T1000 (cell line): ENCODE measurements around the gene RAB18.
"Not testable (repeated sequence)": the region's sequence is repeated elsewhere in the genome, so short reads cannot be mapped to it uniquely, and the experiment has no call there.

Source experiments
- DNase-seq: peaks from one replicate; lab custom pipeline; 2025; ENCODE audit warnings: mixed read lengths; lab: John Stamatoyannopoulos, UW

RAB18 gene

GRCh38 chr10:27504808-27505460 lies 830 bp downstream of the RAB18 start:
- no peak for DNase-seq

DNA sequence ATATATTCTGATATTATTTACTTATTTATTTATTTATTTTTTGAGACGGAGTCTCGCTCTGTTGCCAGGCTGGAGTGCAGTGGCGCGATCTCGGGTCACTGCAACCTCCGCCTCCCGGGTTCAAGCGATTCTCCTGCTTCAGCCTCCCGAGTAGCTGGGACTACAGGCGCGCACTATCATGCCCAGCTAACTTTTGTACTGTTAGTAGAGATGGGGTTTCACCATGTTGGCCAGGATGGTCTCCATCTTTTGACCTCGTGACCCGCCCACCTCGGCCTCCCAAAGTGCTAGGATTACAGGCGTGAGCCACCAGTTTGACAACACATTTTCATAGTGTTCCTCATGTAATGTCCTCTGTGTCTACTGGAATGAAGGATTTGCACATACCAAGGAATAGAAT lies 1.4 kb downstream of the RAB18 start:
- DNase-seq = not testable (repeated sequence)

DNA sequence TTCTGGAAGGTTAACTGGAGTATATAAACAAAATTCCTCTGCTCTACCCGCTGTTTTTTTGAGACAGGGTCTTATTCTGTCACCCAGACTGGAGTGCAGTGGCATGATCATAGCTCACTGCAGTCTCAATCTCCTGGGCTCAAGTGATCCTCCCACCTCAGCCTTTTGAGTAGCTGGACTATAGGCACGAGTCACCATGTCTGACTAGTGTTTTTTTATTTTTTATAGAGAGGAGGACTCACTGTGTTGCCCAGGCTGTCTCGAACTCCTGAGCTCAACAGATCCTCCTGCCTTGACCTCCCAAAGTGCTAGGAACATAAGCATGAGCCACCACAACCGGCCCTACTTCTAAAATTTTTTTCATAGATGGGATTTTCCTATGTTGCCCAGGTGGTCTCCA lies 2.2 kb downstream of the RAB18 start:
- DNase-seq = no peak

DNA sequence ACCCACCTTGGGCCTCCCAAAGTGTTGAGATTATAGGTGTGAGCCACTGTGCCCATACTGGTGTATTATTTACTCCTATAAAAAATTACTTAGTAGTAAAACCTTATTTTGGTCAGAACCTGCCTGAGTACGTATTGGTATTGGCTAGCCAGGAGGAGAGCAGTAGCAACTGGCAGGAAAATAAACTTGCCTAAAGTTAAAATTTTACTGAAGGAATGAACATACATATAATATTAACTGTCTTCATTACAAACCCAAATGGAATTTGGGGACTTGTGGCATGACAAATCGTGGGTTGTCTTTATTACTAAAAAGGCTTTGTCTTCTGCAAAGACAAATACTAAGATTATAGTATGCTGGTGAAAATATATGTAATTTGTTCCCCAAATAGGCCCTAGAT lies 8.4 kb downstream of the RAB18 start:
- DNase-seq = no peak

DNA sequence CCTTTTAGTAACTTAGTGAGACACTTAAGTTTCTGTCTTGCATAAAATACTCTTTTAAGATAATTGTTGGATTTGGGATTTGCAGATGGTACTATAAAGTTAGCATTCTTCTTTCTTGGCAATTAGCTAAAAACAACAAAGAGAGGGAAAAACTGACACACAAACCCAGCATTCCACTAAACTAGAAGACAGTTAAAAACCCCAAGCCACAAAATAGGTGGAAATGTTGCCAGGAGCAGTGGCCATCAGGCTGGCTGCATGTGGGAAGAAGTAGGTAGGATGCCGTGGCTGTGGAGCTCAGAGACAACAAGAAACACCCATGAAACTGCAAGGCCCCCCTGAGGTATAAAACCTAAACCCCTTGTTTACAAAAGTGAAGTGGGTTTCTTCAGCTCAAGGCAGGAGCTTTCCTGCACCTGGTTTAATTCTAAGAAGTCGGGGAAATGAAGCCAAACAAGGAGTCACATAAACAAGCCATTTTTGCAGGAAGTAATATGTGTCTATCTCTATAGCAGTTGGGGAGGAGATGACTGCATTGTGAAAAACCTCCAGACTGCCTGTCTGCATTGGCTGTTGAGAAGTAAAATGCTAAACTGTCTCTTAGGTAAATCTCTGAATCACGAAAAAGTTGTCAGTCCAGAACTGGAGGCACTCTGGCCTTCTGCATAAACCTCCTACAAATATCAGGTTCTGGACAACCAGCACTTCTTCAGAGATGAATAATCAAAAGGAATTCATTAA lies 9.5 kb downstream of the RAB18 start:
- no peak for DNase-seq

DNA sequence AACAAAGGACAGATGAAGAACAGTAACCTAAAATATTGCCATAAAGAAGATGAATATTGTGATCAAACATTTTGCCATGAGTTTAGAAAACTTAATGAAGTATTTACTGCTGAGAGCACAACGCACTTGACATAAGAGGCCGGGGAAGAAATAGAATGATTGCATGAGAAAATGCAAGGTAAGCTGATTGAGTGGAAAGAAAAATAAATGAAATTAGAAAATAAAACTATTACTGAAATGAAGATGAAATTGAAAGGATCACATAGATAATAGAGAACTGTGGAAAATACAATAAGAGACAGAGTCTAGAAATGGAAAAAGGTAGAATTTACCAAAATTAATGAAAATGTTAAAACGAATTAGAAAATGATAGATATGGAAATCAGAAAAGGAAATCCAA lies 10.1 kb downstream of the RAB18 start:
- DNase-seq = no peak

- no peak for DNase-seq
Observed at GRCh38 chr10:27518261-27518660, 14.2 kb downstream of the RAB18 start.

DNA sequence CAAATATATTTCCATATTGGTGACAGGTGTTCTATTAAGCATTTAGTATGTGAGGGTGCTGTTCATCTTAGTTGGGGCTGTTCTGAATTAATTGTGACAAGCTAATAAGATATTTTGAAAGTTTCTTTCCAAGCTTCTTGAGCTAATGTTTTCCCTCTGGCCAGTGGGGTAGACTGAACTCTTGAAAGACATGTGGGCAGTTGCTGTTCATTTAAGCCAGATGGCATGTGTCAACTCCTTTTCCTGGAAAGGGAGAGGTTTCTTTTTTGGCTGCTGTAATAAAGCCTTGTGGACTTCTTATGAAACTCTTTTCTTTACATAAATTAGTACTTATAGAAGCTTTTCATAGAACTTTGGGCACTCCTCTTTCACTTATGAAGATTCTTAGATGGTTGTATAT lies 21.7 kb downstream of the RAB18 start:
- DNase-seq = no peak

DNA sequence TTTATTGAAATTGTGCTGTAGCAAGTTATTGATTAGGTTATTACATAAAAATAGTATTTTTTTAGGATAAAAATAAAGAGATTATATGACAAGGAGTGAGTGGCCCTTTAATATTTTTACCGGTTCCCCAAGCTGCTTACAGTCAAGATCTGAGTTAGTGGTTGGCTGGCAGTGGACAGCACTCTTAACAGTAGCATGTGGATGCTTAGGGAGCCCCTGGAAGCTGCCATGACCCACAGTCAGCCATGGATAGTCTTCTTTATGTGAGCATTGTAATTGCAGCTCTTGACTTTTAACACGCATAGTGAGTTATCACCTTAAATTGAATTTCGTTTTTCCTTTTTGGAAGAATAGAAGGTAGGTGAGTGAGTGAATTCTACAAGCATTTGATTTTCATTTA lies 22.1 kb downstream of the RAB18 start:
- DNase-seq = no peak

DNA sequence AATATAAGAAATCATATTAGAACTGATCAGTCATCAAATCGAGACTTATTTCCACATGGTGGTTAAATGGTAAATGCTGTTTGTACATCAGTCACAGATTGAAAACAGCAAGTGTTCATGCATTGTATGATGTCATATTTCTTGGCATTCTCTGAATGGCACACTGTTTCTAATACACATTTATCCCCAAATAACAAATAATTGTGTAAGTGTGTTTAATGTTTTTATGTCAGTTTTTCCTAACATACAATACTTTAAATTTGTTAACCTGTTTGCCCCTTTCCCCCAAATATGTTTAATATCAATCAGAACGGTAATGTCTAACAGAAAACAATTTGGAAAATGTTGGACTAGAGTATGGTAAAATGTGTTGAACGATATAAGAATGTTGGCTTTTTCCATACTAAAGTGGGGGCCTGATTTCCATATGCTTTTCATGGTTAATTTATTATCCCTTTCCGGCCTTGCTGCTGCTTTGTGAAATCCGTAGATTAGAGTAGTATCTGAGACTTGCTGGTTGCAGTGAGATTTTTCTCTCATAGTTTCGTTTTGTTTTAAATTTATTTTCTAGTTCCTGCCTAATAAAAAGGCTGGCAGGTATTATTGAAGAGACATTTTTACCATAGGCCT lies 23.7 kb downstream of the RAB18 start:
- DNase-seq = no peak

GRCh38 chr10:27529010-27529783 lies 25.1 kb downstream of the RAB18 start:
- no peak for DNase-seq

GRCh38 chr10:27530477-27530876 lies 26.4 kb downstream of the RAB18 start:
- DNase-seq = no peak

- DNase-seq = no peak
Observed at GRCh38 chr10:27531336-27531847, 27.3 kb downstream of the RAB18 start.

GRCh38 chr10:27534161-27534700 lies 30.1 kb downstream of the RAB18 start:
- no peak for DNase-seq

- no peak for DNase-seq
Observed at GRCh38 chr10:27535317-27535716, 31.2 kb downstream of the RAB18 start.

GRCh38 chr10:27536437-27536836 lies 32.3 kb downstream of the RAB18 start:
- no peak for DNase-seq

- DNase-seq = no peak
Observed at GRCh38 chr10:27537166-27537565, 33.1 kb downstream of the RAB18 start.

DNA sequence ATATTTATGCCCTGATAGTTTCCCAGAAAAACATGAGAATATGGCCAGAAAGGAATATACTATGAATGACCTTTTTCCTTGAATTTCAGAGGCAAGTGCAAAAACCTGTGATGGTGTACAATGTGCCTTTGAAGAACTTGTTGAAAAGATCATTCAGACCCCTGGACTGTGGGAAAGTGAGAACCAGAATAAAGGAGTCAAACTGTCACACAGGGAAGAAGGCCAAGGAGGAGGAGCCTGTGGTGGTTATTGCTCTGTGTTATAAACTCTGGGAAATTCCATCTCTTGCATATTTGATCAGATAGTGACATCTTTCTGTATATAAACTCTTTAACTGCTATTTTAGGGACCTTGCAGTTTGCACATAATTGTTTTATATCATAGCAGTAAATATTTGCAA lies 33.7 kb downstream of the RAB18 start:
- no peak for DNase-seq

- DNase-seq = no peak
Observed at GRCh38 chr10:27540672-27541071, 36.6 kb downstream of the RAB18 start.

GRCh38 chr10:27541796-27542729 lies 38.0 kb downstream of the RAB18 start:
- no peak for DNase-seq

DNA sequence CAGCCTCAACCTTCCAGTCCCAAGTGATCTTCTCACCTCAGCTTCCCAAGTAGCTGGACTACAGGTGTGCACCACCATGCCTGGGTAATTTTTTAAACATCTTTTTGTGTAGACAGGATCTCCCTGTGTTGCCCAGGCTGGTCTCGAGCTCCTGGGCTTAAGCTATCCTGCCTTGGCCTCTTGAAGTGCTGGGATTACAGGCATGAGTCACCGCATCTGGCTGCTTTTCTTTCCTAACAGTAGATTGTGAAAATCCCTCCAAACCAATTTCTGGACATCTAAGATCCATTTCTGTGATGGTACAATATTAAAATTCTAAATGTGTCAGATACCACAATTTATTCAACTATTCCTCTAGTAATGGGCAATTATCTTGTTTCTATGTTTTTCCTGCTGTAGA lies 38.7 kb downstream of the RAB18 start:
- DNase-seq = no peak
